GM19099 (cell line): ENCODE data around the gene SPAG8.

Experiments used
- POLR2A ChIP-seq: IDR thresholded peaks from 3 replicates; pipeline ENCODE4 v1.6.1; 2011; ENCODE audit warnings: low read depth; ENCODE audit not compliant: insufficient read length; ENCODE audit errors: extremely low read depth

SPAG8 gene

GRCh38 chr9:35783418-35783817 is 28.6 kb downstream of the SPAG8 start:
- TF ChIP-seq POLR2A, result no peak

GRCh38 chr9:35781066-35781465 is 31.0 kb downstream of the SPAG8 start:
- no peak for TF ChIP-seq POLR2A

- no peak for TF ChIP-seq POLR2A
Measured at GRCh38 chr9:35778496-35778895, 33.6 kb downstream of the SPAG8 start.

DNA sequence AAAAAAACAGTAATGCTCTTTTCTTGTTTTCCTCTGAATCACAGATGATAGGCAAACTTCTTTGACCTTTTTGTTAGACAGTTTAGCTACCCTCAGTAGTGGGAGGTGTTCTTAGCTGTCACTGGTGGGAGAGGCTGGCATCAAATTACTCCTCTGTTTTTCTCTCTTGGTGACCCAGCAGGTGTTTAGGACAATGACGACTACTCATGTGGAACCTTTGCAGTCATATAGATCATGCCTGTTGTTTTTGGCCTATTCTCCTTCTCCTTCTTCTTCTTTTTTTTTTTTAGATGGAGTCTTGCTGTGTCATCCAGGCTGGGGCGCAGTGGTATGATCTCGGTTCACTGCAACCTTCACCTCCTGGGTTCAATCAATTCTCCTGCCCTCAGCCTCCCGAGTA is 36.0 kb downstream of the SPAG8 start:
- TF ChIP-seq POLR2A, result no peak

GRCh38 chr9:35774907-35775635 is 37.0 kb downstream of the SPAG8 start:
- TF ChIP-seq POLR2A, result no peak

GRCh38 chr9:35771943-35772342 is 40.1 kb downstream of the SPAG8 start:
- no peak for TF ChIP-seq POLR2A

- no peak for TF ChIP-seq POLR2A
Measured at GRCh38 chr9:35771534-35771933, 40.5 kb downstream of the SPAG8 start.

DNA sequence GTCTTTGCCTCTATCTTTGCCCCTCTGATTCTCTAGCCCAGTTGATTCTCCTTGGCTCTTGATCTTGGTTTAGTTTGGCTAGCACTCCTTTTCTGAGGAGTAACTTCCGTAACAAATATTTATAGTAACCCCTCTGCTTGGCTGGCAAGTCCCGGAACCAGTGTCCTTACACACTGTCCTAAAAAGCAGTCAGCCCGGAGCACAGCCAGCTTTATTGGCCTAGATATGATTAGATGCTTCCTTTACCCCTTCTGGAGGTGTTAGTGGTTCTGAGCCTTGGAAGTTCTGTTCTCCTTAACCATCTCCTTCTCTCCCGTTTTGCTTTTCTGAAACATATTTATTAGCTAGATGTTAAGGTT is 41.0 kb downstream of the SPAG8 start:
- TF ChIP-seq POLR2A, result no peak

DNA sequence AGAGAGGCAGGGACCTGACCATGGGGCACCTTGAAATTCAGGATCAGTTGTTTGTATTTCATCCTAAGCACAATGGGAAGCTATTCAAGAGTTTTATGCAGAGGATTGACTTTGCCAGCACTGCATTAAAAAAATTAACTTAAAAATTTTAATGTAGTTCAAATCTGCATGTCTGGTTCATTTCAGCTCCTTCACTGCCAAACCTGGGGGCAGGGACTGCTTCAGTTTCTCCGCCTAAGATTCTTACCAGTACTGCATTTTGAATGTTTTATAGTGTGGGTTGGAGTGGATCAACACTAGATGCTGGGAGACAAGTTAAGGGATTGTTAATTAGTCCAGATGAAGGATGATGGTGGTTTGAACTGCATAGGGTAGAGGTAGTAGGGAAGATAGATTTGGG is 42.3 kb downstream of the SPAG8 start:
- no peak for TF ChIP-seq POLR2A

GRCh38 chr9:35767458-35767857 is 44.6 kb downstream of the SPAG8 start:
- no peak for TF ChIP-seq POLR2A

- TF ChIP-seq POLR2A, result no peak
Measured at GRCh38 chr9:35766997-35767396, 45.1 kb downstream of the SPAG8 start.

DNA sequence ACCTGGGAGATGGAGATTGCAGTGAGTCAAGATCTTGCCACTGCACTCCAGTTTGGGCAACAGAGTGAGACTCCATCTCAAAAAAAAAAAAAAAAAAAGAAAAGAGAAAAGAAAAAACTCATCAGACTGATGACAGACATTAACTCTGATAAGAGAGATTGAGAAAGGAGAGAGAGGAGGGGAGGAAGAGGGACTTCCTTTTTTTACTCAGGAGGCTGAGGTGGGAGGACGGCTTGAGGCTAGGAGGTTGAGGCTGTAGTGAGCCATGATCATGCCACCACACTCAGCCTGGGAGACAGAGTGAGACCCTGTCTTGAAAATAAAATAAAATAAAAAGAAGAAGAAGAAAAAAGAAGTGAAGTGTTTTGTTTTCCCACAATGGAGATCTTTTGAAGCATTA is 48.3 kb downstream of the SPAG8 start:
- no peak for TF ChIP-seq POLR2A

GRCh38 chr9:35763181-35763580 is 48.9 kb downstream of the SPAG8 start:
- no peak for TF ChIP-seq POLR2A

- TF ChIP-seq POLR2A, result no peak
Measured at GRCh38 chr9:35760651-35761050, 51.4 kb downstream of the SPAG8 start.

DNA sequence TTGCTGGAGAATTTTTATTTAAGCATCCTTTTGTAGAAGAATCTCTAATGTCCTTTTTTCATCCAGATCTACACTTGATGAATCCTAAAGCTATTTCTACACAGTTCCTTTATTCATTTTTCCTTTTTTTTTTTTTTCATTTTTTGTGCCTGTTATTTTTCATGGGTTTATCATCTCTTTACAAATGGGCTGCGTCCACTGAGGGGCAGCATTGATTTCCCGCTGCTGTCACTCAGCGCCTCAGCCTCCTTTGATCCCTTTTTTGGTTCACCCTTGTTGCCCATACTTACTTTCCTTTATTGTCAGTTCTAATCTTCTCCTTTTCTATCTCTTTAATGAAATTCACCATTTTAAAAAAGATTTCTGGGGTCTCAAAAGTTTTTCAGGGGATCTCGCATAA is 52.3 kb downstream of the SPAG8 start:
- TF ChIP-seq POLR2A, result no peak
